HepG2 (cell line): Measurements from ENCODE around the gene CORT. TPM values are rescaled to one million over a fixed set of nuclear protein-coding genes. Genes with fewer than 3 reads are reported as not detected.

Experiments used
- ELK4 ChIP-seq: sonication (generic); formaldehyde crosslinking; IDR thresholded peaks from 2 replicates; pipeline ENCODE4 v1.9.0; 2021; ENCODE audit warnings: missing genetic modification reagents, borderline replicate concordance
- ETS1 ChIP-seq: sonication (generic); formaldehyde crosslinking; IDR thresholded peaks from 2 replicates; pipeline ENCODE4 v1.4.0; 2020; ENCODE audit warnings: missing genetic modification reagents
- JUND ChIP-seq: sonication (generic); formaldehyde crosslinking; IDR thresholded peaks from 2 replicates; pipeline ENCODE4 v1.8.0; 2022; ENCODE audit warnings: mild to moderate bottlenecking, missing genetic modification reagents
- MEIS2 ChIP-seq: sonication (generic); formaldehyde crosslinking; IDR thresholded peaks from 2 replicates; pipeline ENCODE4 v1.9.0; 2021; ENCODE audit warnings: mild to moderate bottlenecking, missing genetic modification reagents
- MTERF4 ChIP-seq: sonication (generic); formaldehyde crosslinking; IDR thresholded peaks from 2 replicates; pipeline ENCODE4 v1.8.0; 2023; ENCODE audit warnings: mild to moderate bottlenecking, missing genetic modification reagents
- MYC ChIP-seq: sonication (generic); formaldehyde crosslinking; IDR thresholded peaks from 2 replicates; pipeline ENCODE4 v1.9.0; 2021; ENCODE audit warnings: missing genetic modification reagents, borderline replicate concordance
- NFAT5 ChIP-seq: sonication (generic); formaldehyde crosslinking; IDR thresholded peaks from 2 replicates; pipeline ENCODE4 v1.4.0; 2020; ENCODE audit warnings: missing genetic modification reagents
- SATB2 ChIP-seq: sonication (generic); formaldehyde crosslinking; IDR thresholded peaks from 2 replicates; pipeline ENCODE4 v1.5.0; 2020; ENCODE audit warnings: missing genetic modification reagents
- SP1 ChIP-seq, 2 experiments: fragments of 450-650 bp in 1 of 2; sonication (generic) in 1 of 2; formaldehyde crosslinking in 1 of 2; IDR thresholded peaks; 2 replicates each; pipeline versions ENCODE4 v1.4.0 to v1.6.1; 2016 to 2020; ENCODE audit warnings: missing genetic modification reagents in 1 of 2
- SSRP1 ChIP-seq: IDR thresholded peaks from 2 replicates; pipeline ENCODE4 v1.6.1; 2016; ENCODE audit warnings: control low read depth
- THAP9 ChIP-seq: sonication (generic); formaldehyde crosslinking; IDR thresholded peaks from 2 replicates; pipeline ENCODE4; 2020; ENCODE audit warnings: missing genetic modification reagents, mild to moderate bottlenecking, borderline replicate concordance
- ZBTB38 ChIP-seq: sonication (generic); formaldehyde crosslinking; IDR thresholded peaks from 2 replicates; pipeline ENCODE4 v1.5.1; 2020; ENCODE audit warnings: mild to moderate bottlenecking, missing genetic modification reagents
- ZFP36L2 ChIP-seq: sonication (generic); formaldehyde crosslinking; IDR thresholded peaks from 2 replicates; pipeline ENCODE4 v1.4.0; 2020; ENCODE audit warnings: missing genetic modification reagents
- ZNF580 ChIP-seq: IDR thresholded peaks from 2 replicates; pipeline ENCODE4 v1.6.1; 2016; ENCODE audit warnings: low read depth, borderline replicate concordance
- ZNF772 ChIP-seq: sonication (generic); formaldehyde crosslinking; IDR thresholded peaks from 2 replicates; pipeline ENCODE4 v1.5.0; 2020; ENCODE audit warnings: mild to moderate bottlenecking, missing genetic modification reagents
- polyA plus RNA-seq, 8 experiments: library from polyadenylated mRNA; depleted of rRNA in 3 of 8; stranded (reverse) in 7 of 8; unstranded in 1 of 8; fragments of >200 nt; fragmentation: Illumina TruSeq in 4 of 8; extraction: Trizol in 4 of 8; gene quantifications; 2 replicates each; pipeline versions ENCODE4 v1.2.1 to v1.2.3, GENCODE V29; 2011 to 2016; ENCODE audit warnings: low read depth in 4 of 8, missing spikeins in 1 of 8, mixed read lengths in 1 of 8; ENCODE audit not compliant: insufficient read depth in 1 of 8
- total RNA-seq, 5 experiments: library from RNA; depleted of rRNA; stranded (reverse); fragments of >200 nt; fragmentation: Illumina TruSeq; extraction: Trizol; gene quantifications; 2 replicates each; pipeline ENCODE4 v1.2.3, GENCODE V29; 2016; ENCODE audit warnings: low read depth in 1 of 5

CORT gene
- total and polyA plus RNA-seq, 2 of the 13 experiments (the other 11 are each of a cell fraction or from before 2014, with no cell fraction given), result 0.11 to 0.62 TPM

GRCh38 chr1:10474613-10475507 lies 25.0 kb downstream of the CORT start, which contains the start of gene PEX14 (continued):
- TF ChIP-seq NFAT5 (CRISPR knock-in tag) (peak; percentile 61; the same call in 1 of the 2 replicates), ELK4 (no peak), ZFP36L2 (CRISPR knock-in tag) (no peak), MYC (CRISPR knock-in tag) (peak; percentile 72; the same call in 1 of the 2 replicates), ZNF772 (CRISPR knock-in tag) (peak; percentile 19; the same call in 1 of the 2 replicates), ZNF580 (CRISPR knock-in tag) (peak; percentile 82), MTERF4 (CRISPR knock-in tag) (peak; percentile 62; the same call in 1 of the 2 replicates), JUND (CRISPR knock-in tag) (no peak), ETS1 (CRISPR knock-in tag) (0 out of 2 replicates have a peak, but pooled peaks have one; percentile 63), SSRP1 (0 out of 2 replicates have a peak, but pooled peaks have one; percentile 31), MEIS2 (CRISPR knock-in tag) (0 out of 2 replicates have a peak, but pooled peaks have one; percentile 43), SATB2 (CRISPR knock-in tag) (peak; percentile 62; the same call in 1 of the 2 replicates), ZBTB38 (CRISPR knock-in tag) (peak; percentile 98), THAP9 (CRISPR knock-in tag) (peak; percentile 99), SP1 (IDR thresholded peaks at IDR 0.05) (no peak), SP1 (CRISPR knock-in tag; IDR thresholded peaks at IDR 0.05) (peak; percentile 56; the same call in 1 of the 2 replicates)
